22Rv1 (cell line): ENCODE results near the gene ATP8A1.

Experiments
- ZFX ChIP-seq: fragments of 450-650 bp; IDR thresholded peaks from 2 replicates; pipeline ENCODE4 v1.6.1; 2017; ENCODE audit warnings: antibody characterized with exemption, borderline replicate concordance
- TF ChIP-seq, protein P1 (sequence below): fragments of 450-650 bp; IDR thresholded peaks from 2 replicates; pipeline ENCODE4 v1.5.1; 2017; ENCODE audit warnings: mild to moderate bottlenecking

DNA sequence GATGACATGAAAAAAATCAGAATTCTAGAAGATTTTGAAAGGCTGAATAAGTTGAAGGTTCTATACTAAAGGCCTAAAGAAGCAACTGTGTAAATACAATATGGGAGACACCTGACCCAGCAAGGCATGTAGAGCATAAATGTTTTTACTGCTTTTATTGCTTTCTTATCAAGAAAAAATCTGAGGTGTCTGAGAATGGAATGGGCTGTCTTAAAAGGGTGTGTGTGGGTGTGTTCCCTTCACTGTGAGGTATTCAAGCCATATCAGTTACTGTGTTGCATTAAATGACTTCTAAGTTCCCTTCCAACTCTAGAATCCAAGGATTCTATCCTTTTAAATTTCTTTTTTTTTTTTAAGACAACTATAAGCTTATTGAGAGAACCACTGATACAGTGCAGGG lies 15.7 kb downstream of the ATP8A1 start:
- TF ChIP-seq, protein P1, sequence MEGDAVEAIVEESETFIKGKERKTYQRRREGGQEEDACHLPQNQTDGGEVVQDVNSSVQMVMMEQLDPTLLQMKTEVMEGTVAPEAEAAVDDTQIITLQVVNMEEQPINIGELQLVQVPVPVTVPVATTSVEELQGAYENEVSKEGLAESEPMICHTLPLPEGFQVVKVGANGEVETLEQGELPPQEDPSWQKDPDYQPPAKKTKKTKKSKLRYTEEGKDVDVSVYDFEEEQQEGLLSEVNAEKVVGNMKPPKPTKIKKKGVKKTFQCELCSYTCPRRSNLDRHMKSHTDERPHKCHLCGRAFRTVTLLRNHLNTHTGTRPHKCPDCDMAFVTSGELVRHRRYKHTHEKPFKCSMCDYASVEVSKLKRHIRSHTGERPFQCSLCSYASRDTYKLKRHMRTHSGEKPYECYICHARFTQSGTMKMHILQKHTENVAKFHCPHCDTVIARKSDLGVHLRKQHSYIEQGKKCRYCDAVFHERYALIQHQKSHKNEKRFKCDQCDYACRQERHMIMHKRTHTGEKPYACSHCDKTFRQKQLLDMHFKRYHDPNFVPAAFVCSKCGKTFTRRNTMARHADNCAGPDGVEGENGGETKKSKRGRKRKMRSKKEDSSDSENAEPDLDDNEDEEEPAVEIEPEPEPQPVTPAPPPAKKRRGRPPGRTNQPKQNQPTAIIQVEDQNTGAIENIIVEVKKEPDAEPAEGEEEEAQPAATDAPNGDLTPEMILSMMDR: no peak
- TF ChIP-seq ZFX: no peak
